Body of pancreas (tissue), 4 donors: ENCODE measurements around the gene BOD1. TPM values are rescaled to one million over a fixed set of nuclear protein-coding genes. Genes with fewer than 3 reads are reported as not detected.

Experiments
- ATAC-seq: fragments of 150-250 bp; one replicate; pipeline ENCODE4 v1.9.1; 2016
- DNase-seq, 4 donors: peaks; one replicate each; pipeline ENCODE4 v3.0.0-alpha.2; 2019
- H3K27ac ChIP-seq, 4 donors: fragments of 200-600 bp; sonication (generic); 1 replicate in 3 of 4; 2 replicates in 1 of 4; pipeline versions ENCODE4 v1.5.1 to v1.6.1; 2016 to 2019; ENCODE audit warnings: mild to moderate bottlenecking in 1 of 4, mixed read lengths in 1 of 4, moderate library complexity in 1 of 4
- H3K27me3 ChIP-seq, 2 donors: fragments of 200-600 bp; sonication (generic); one replicate each; pipeline ENCODE4 v1.6.0; 2016; ENCODE audit warnings: mild to moderate bottlenecking in 1 of 2
- H3K36me3 ChIP-seq, 2 donors: fragments of 200-600 bp; sonication (generic); replicated peaks in 1 of 2; 2 replicates each; pipeline ENCODE4 v1.5.1; 2016; ENCODE audit warnings: low read depth in 2 of 2; ENCODE audit not compliant: insufficient read depth in 1 of 2
- H3K4me1 ChIP-seq: fragments of 200-600 bp; sonication (generic); one replicate; pipeline ENCODE4 v1.6.0; 2016
- H3K4me3 ChIP-seq, 2 donors: fragments of 200-600 bp; sonication (generic); 1 replicate in 1 of 2; 2 replicates in 1 of 2; pipeline ENCODE4 v1.5.1; 2016 to 2019
- H3K9me3 ChIP-seq, 3 donors: fragments of 200-600 bp; sonication (generic); 1 replicate in 2 of 3; 2 replicates in 1 of 3; pipeline ENCODE4 v1.5.1; 2016
- POLR2A ChIP-seq, 3 donors: fragments of 450-650 bp; IDR thresholded peaks; one replicate each; pipeline ENCODE4 v1.6.1; 2016; ENCODE audit warnings: antibody characterized with exemption in 3 of 3, mild to moderate bottlenecking in 2 of 3
- WGBS, 2 donors: methylation state at CpG; one replicate each; pipeline ENCODE4 v1.1.5; 2017; 5-methylcytosine and 5-hydroxymethylcytosine counted together
- intact Hi-C: fragments of 100-400 bp; cut with DNase I; formaldehyde crosslinking; loops from one replicate; pipeline ENCODE4 v1.15.1; 2023
- total RNA-seq, 2 donors: library from RNA; depleted of rRNA; stranded (reverse); fragments of >200 nt; gene quantifications; one replicate each; pipeline ENCODE4 v1.1.0, GENCODE V29; 2016
- TF ChIP-seq, protein P1 (sequence below), 7 experiments: fragments of 450-650 bp in 4 of 7; fragments of 200-600 bp in 3 of 7; sonication (generic) in 3 of 7; IDR thresholded peaks; one replicate each; pipeline ENCODE4 v1.5.1; 2016 to 2019; ENCODE audit warnings: antibody characterized with exemption in 7 of 7

BOD1 gene
- total RNA-seq, 2 donors from 2014 or later = 32.7 to 36.9 TPM

GRCh38 chr5:173637340-173637739 lies 20.9 kb upstream of the BOD1 start:
- no peaks in the 10 kb centered on the region for H3K27me3 ChIP-seq

GRCh38 chr5:173634465-173634983 lies 18.1 kb upstream of the BOD1 start:
- ATAC-seq = no peak
- H3K36me3 ChIP-seq = no peaks in the 10 kb centered on the region
- no peaks in the 10 kb centered on the region for H3K9me3 ChIP-seq
- intact Hi-C loops = no loop called here
- no peak for DNase-seq
- no peaks in the 10 kb centered on the region for H3K4me1 ChIP-seq
- no peak for TF ChIP-seq POLR2A (IDR thresholded peaks at IDR 0.05)
- TF ChIP-seq, protein P1, sequence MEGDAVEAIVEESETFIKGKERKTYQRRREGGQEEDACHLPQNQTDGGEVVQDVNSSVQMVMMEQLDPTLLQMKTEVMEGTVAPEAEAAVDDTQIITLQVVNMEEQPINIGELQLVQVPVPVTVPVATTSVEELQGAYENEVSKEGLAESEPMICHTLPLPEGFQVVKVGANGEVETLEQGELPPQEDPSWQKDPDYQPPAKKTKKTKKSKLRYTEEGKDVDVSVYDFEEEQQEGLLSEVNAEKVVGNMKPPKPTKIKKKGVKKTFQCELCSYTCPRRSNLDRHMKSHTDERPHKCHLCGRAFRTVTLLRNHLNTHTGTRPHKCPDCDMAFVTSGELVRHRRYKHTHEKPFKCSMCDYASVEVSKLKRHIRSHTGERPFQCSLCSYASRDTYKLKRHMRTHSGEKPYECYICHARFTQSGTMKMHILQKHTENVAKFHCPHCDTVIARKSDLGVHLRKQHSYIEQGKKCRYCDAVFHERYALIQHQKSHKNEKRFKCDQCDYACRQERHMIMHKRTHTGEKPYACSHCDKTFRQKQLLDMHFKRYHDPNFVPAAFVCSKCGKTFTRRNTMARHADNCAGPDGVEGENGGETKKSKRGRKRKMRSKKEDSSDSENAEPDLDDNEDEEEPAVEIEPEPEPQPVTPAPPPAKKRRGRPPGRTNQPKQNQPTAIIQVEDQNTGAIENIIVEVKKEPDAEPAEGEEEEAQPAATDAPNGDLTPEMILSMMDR (IDR thresholded peaks at IDR 0.05) = no peak
- no peak overlapping the region for H3K4me3 ChIP-seq
- WGBS, 2 donors = 81 to 89% methylated on average over 4 of the region's 4 CpGs
- H3K27ac ChIP-seq = no peak overlapping the region
- no peaks in the 10 kb centered on the region for H3K27me3 ChIP-seq

More at GRCh38 chr5:173637340-173637739, 20.9 kb upstream of the BOD1 start:
- 76 to 79% methylated on average over 7 of the region's 7 CpGs for WGBS, 2 donors
- TF ChIP-seq POLR2A (IDR thresholded peaks at IDR 0.05) = no peak
- intact Hi-C loops = no loop called here
- Histone ChIP-seq H3K36me3 (no peaks in the 10 kb centered on the region), H3K9me3 (no peaks in the 10 kb centered on the region), H3K4me1 (no peaks in the 10 kb centered on the region), H3K4me3 (no peak overlapping the region), H3K27ac (no peak overlapping the region)
- no peak for ATAC-seq
- no peak for DNase-seq

- Histone ChIP-seq H3K36me3 (no peaks in the 10 kb centered on the region), H3K27ac (no peak overlapping the region), H3K4me3 (no peak overlapping the region), H3K4me1 (no peaks in the 10 kb centered on the region), H3K27me3 (no peaks in the 10 kb centered on the region), H3K9me3 (no peaks in the 10 kb centered on the region)
- intact Hi-C loops = no loop called here
- 78 to 87% methylated on average over 10 of the region's 10 CpGs for WGBS, 2 donors
- DNase-seq (no peak), ATAC-seq (no peak)
- TF ChIP-seq POLR2A (IDR thresholded peaks at IDR 0.05) = no peak
- TF ChIP-seq, protein P1 (IDR thresholded peaks at IDR 0.05) = no peak
These were observed 16.9 kb upstream of the BOD1 start for GRCh38 chr5:173633304-173633703.

GRCh38 chr5:173631478-173631877 lies 15.0 kb upstream of the BOD1 start:
- 64 to 66% methylated on average over 3 of the region's 3 CpGs for WGBS, 2 donors
- Histone ChIP-seq H3K4me1 (no peaks in the 10 kb centered on the region), H3K27me3 (no peaks in the 10 kb centered on the region), H3K27ac (no peak overlapping the region), H3K36me3 (no peaks in the 10 kb centered on the region), H3K4me3 (no peak overlapping the region), H3K9me3 (no peaks in the 10 kb centered on the region)
- intact Hi-C loops = no loop called here
- DNase-seq (no peak), ATAC-seq (no peak)
- no peak for TF ChIP-seq POLR2A (IDR thresholded peaks at IDR 0.05)
- TF ChIP-seq, protein P1 (IDR thresholded peaks at IDR 0.05) = no peak

DNA sequence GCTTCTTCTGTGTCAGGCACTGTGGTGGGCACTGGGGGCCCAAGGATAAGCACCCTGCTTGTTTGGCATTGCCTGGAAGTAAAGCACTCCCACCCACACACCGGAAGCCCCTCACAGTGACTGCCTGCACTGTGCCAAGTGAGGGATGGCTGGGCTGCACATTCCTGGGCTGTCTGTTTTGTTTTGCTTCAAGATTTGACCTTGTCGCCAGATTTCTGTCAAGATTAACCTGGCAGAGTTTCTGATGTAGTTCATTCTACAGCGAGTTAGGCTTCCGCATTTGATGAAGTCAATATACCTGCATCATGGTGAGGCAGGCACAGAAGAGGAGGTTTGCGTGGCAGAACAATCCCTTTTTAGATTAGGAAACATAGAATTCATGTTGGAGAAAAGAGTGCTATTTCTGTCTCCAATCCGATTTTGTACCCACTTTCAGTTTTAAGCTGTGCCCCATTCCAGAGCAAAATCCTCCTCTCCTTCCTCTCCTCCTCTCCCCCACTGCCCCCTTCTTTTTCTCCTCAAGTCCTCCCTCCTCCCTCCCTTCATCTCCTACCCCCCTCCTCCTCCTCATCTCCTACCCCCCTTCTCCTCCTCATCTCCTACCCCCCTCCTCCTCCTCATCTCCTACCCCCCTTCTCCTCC lies 14.4 kb upstream of the BOD1 start:
- Histone ChIP-seq H3K9me3 (no peaks in the 10 kb centered on the region), H3K27me3 (no peaks in the 10 kb centered on the region), H3K4me1 (no peaks in the 10 kb centered on the region), H3K36me3 (no peaks in the 10 kb centered on the region), H3K4me3 (no peak overlapping the region), H3K27ac (no peak overlapping the region)
- ATAC-seq (no peak), DNase-seq (no peak)
- 29 to 47% methylated on average over 5 to 6 of the region's 6 CpGs for WGBS, 2 donors
- intact Hi-C loops = no loop called here
- TF ChIP-seq POLR2A (IDR thresholded peaks at IDR 0.05) = no peak
- TF ChIP-seq, protein P1 (IDR thresholded peaks at IDR 0.05) = no peak
